Bronchial epithelial cell (primary cell): ENCODE results near the gene KAT6B. TPM values are rescaled to one million over a fixed set of nuclear protein-coding genes. Genes with fewer than 3 reads are reported as not detected.
A peak's percentile ranks its signal among the peaks of the same experiment; 100 is the strongest.
"Not testable (repeated sequence)": the region's sequence is repeated elsewhere in the genome, so short reads cannot be mapped to it uniquely, and the experiment has no call there.

Experiments
- DNase-seq: peaks from one replicate; pipeline ENCODE4 v3.0.0-alpha.2; 2010; ENCODE audit warnings: low read depth
- FAIRE-seq: peaks from 2 replicates; lab custom pipeline; 2011; peaks lifted over from hg19 to GRCh38; lab: Jason Lieb, UNC
- H3K27me3 ChIP-seq: 2 replicates; pipeline ENCODE4 v1.5.1; 2011; ENCODE audit warnings: low read length; ENCODE audit not compliant: control insufficient read depth, insufficient read depth
- H3K36me3 ChIP-seq: 2 replicates; pipeline ENCODE4 v1.5.1; 2011; ENCODE audit warnings: low read length; ENCODE audit not compliant: control insufficient read depth, insufficient read depth
- H3K4me3 ChIP-seq: 2 replicates; pipeline ENCODE4 v1.5.1; 2011; ENCODE audit warnings: mild to moderate bottlenecking, low read depth, low read length, control low read depth
- total RNA-seq: library from RNA; depleted of rRNA; stranded (reverse); fragments of >200 nt; gene quantifications from 2 replicates; pipeline ENCODE4 v1.2.1, GENCODE V29; 2014
- TF ChIP-seq, protein P1 (sequence below): IDR thresholded peaks from 2 replicates; pipeline ENCODE4 v1.5.1; 2011; ENCODE audit warnings: mild to moderate bottlenecking, moderate library complexity, low read length, control low read depth, inconsistent platforms; ENCODE audit not compliant: insufficient read depth, severe bottlenecking

KAT6B gene
- total RNA-seq: 8.7 and 12.9 TPM in 2 replicates

- TF ChIP-seq, protein P1, sequence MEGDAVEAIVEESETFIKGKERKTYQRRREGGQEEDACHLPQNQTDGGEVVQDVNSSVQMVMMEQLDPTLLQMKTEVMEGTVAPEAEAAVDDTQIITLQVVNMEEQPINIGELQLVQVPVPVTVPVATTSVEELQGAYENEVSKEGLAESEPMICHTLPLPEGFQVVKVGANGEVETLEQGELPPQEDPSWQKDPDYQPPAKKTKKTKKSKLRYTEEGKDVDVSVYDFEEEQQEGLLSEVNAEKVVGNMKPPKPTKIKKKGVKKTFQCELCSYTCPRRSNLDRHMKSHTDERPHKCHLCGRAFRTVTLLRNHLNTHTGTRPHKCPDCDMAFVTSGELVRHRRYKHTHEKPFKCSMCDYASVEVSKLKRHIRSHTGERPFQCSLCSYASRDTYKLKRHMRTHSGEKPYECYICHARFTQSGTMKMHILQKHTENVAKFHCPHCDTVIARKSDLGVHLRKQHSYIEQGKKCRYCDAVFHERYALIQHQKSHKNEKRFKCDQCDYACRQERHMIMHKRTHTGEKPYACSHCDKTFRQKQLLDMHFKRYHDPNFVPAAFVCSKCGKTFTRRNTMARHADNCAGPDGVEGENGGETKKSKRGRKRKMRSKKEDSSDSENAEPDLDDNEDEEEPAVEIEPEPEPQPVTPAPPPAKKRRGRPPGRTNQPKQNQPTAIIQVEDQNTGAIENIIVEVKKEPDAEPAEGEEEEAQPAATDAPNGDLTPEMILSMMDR: peak; percentile 34
- Histone ChIP-seq H3K36me3 (no peaks in the 10 kb centered on the region), H3K27me3 (no peaks in the 10 kb centered on the region), H3K4me3 (peak within 1 kb of the TSS; percentile 96)
- no peak for FAIRE-seq
- peak; percentile 100 for DNase-seq
Measured at GRCh38 chr10:74826142-74827044, at the start of gene KAT6B. TSS of gene KAT6B (plus strand) at chr10:74826600. CDS start at chr10:74842858, 16,258 bp downstream.

DNA sequence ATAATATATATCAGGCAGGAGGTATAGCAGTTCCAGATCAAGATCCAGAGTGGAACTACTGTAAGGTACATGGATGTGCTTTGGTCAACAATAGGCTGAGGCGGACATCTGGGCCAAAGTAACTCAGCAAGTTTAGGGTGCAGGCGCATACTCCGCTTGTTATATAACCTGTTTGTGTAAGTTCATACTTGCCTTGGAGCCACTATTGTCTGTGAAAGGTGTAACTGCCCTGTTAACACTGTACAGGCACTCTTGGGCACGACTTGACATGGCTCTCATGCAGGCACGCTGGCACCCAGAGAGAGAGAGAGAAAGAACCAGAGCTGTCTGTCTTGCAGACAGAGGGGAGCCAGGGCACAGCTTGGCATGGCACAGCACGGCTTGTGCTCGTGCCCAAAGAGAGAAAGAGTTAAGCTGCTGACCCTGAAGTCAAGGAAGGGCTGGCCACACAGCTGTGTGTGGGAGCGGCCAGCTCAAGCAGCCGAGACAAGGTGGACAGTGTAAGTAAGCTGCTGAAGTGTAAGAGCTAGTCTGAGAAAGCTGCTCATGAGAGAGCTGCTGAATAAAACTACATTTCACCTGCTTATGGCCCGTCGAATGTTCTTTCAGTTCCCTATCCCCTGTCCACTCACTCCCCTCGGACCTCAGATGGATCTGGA is 47.8 kb upstream of the KAT6B start:
- DNase-seq: no peak
- no peaks in the 10 kb centered on the region for H3K27me3 ChIP-seq
- FAIRE-seq: no peak
- TF ChIP-seq, protein P1: no peak
- H3K36me3 ChIP-seq: no peaks in the 10 kb centered on the region
- no peak overlapping the region for H3K4me3 ChIP-seq

GRCh38 chr10:74781870-74782269 is 44.5 kb upstream of the KAT6B start:
- not testable (repeated sequence) for H3K36me3 ChIP-seq, DNase-seq, H3K4me3 ChIP-seq, FAIRE-seq, H3K27me3 ChIP-seq

DNA sequence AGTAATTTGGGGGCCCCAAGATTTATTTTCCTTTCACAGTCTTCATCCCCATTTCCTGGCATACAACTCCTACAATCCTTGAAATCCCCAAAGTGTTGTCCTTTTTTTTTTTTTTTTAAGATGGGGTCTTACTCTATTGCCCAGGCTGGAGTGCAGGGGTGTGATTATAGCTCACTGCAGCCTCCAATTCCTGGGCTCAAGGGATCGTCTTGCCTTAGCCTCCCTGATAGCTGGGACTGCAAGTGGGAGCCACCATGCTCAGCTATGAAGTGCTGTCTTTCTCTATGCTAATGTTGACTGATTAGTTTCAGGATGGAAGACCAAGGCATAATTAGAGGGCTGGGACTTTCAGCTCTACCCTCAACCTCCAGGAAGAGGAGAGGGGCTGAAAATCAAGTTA is 41.9 kb upstream of the KAT6B start:
- H3K36me3 ChIP-seq: no peaks in the 10 kb centered on the region
- no peak for DNase-seq
- H3K4me3 ChIP-seq: no peak overlapping the region
- no peak for FAIRE-seq
- TF ChIP-seq, protein P1: no peak
- no peaks in the 10 kb centered on the region for H3K27me3 ChIP-seq

GRCh38 chr10:74786126-74786525 is 40.3 kb upstream of the KAT6B start:
- no peak overlapping the region for H3K4me3 ChIP-seq
- no peaks in the 10 kb centered on the region for H3K36me3 ChIP-seq
- no peak for FAIRE-seq
- TF ChIP-seq, protein P1: no peak
- peak; percentile 7 for DNase-seq
- no peaks in the 10 kb centered on the region for H3K27me3 ChIP-seq

GRCh38 chr10:74787457-74787856 is 38.9 kb upstream of the KAT6B start:
- TF ChIP-seq, protein P1: no peak
- Histone ChIP-seq H3K4me3 (no peak overlapping the region), H3K36me3 (no peaks in the 10 kb centered on the region), H3K27me3 (no peaks in the 10 kb centered on the region)
- DNase-seq (no peak), FAIRE-seq (no peak)

DNA sequence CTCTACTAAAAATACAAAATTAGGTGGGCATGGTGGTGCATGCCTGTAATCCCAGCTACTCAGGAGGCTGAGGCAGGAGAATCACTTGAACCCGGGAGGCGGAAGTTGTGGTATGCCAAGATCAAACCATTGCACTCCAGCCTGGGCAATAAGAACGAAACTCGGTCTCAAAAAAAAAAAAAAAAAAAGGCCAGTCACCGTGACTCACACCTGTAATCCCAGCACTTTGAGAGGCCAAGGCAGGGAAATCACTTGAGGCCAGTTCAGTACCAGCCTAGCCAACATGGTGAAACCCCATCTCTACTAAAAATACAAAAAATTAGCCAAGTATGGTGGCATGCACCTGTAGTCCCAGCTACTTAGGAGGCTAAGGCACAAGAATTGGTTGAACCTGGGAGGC is 34.4 kb upstream of the KAT6B start:
- H3K27me3 ChIP-seq, FAIRE-seq, H3K36me3 ChIP-seq, H3K4me3 ChIP-seq: not testable (repeated sequence)
- peak; percentile 7 for DNase-seq
